GM19193 (cell line): ENCODE measurements around the gene APOB.

Source experiments
- POLR2A ChIP-seq: IDR thresholded peaks from 4 replicates; pipeline ENCODE4 v1.6.1; 2011; ENCODE audit not compliant: insufficient read depth, insufficient read length; ENCODE audit errors: extremely low read depth

The APOB gene

GRCh38 chr2:21008790-21009661 is 34.8 kb downstream of the APOB start:
- no peak for TF ChIP-seq POLR2A

DNA sequence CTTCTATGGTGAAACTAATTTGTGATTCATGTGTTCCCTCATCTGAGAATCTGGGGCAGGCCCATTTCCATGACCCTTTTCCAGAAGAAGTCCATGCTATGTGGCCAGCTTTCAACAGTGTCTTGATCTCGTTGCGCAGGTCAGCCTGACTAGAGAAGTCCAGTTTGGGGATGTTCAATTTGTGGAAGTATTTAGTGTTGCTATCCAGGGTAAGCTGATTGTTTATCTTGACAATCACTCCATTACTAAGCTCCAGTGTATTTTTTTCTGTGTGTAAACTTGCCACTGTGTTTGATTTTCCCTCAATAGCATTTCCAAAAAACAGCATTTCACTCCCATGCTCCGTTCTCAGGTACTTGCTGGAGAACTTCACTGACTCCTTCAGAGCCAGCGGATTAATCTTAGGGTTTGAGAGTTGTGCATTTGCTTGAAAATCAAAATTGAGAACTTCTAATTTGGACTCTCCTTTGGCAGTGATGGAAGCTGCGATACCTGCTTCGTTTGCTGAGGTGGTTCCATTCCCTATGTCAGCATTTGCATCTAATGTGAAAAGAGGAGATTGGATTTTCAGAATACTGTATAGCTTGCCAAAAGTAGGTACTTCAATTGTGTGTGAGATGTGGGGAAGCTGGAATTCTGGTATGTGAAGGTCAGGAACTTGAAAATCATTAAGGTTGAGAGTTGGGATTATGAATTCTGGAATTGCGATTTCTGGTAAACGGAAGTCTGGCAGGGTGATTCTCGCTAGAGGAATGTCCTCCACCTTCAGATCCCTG is 35.7 kb downstream of the APOB start:
- TF ChIP-seq POLR2A, result no peak

- no peak for TF ChIP-seq POLR2A
Observed at GRCh38 chr2:21007129-21008013, 36.5 kb downstream of the APOB start.

DNA sequence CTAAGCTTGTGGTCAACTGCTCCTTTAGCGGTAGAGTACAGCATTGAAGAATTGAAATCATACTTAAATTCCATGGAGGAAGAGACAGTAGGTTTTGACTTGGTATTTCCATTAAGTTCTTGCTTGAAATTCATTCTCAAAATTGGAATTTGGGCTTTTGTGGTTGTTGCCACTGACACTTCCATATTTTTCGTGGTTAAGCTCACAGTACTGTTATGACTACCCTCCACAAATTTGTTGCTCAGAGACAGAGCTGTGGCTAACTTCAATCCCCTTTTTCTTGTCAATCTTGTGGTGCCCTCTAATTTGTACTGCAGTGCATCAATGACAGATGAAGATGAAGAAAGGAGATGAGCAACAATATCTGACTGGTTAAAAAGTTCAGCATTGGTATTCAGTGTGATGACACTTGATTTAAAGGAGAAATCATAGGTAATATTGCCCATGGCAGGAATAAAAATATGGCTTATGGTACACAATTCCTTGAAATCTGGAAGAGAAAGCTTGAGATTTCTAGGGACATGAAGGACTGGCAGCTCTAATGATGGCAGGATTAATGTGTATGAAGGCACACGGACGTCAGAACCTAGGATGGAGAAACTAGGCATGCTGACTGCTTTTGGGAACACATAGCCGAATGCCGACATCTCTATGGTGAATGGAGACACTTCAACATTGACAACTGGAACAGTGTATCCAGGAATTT is 37.3 kb downstream of the APOB start:
- no peak for TF ChIP-seq POLR2A

GRCh38 chr2:21005700-21006422 is 38.0 kb downstream of the APOB start:
- TF ChIP-seq POLR2A, result no peak

DNA sequence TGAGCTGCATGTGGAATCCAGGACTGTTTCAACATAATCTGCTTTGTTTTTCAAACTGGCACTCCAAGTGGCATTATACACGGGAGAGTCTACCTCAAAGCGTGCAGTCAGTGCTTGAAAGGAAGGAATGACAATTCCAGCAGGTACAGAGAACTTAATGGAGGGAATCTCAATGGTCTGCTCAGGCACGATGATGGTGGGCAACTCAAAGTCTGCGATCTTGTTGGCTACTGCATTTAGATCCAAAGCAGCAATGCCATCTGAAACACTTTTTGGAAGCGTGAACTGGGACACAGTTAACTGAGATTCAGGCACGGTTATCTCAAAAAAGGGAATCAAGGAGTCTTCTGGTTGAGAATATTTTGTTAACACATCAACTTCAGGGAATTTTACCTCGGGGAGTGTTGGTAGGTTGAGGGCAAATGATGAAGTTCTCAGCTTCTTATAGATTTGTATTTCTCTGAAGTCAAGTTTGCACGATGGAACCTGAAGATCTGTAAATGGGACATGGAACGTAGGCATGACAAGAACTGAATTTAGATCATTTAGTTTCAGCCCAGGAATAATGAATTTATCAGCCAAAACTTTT is 38.7 kb downstream of the APOB start:
- no peak for TF ChIP-seq POLR2A

DNA sequence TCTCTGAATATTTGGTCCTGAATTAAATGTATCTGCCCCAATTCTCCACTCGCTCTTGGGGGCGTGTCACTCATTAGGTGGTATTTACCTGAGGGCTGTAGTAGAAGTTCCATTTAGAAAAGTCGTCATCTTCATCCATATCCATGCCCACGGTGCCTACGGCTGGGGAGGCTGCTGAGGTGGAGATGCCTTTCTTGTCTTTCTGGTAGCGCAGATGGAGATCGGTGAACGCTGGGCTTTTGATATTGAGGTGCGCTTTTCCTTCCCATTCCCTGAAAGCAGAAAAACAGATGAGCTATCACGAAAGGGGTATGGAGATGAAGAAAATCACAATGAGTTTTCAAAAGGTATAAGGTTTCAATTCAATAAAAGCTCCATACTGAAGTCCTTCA is 39.7 kb downstream of the APOB start:
- no peak for TF ChIP-seq POLR2A

GRCh38 chr2:21003572-21004180 is 40.2 kb downstream of the APOB start:
- no peak for TF ChIP-seq POLR2A

DNA sequence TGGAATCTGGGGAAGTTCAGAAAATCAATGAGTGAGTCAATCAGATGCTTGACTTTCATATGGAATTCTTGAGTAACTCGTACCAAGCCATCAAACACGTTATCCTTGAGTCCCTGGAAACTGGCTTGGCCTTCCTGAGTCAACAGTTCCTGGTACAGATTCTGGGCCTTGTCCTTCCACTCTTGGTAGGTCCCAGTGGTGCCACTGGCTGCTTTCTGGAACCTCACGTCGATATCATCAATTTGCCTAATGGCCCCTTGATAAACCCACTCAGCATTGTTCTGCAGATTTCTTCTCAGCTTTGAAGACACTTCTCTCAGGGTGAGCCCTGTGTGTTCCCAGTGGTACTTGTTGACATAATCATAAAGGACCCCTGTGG is 41.1 kb downstream of the APOB start:
- no peak for TF ChIP-seq POLR2A

- TF ChIP-seq POLR2A, result no peak
Observed at GRCh38 chr2:21001988-21002813, 41.7 kb downstream of the APOB start.

GRCh38 chr2:21001225-21001946 is 42.5 kb downstream of the APOB start:
- no peak for TF ChIP-seq POLR2A

DNA sequence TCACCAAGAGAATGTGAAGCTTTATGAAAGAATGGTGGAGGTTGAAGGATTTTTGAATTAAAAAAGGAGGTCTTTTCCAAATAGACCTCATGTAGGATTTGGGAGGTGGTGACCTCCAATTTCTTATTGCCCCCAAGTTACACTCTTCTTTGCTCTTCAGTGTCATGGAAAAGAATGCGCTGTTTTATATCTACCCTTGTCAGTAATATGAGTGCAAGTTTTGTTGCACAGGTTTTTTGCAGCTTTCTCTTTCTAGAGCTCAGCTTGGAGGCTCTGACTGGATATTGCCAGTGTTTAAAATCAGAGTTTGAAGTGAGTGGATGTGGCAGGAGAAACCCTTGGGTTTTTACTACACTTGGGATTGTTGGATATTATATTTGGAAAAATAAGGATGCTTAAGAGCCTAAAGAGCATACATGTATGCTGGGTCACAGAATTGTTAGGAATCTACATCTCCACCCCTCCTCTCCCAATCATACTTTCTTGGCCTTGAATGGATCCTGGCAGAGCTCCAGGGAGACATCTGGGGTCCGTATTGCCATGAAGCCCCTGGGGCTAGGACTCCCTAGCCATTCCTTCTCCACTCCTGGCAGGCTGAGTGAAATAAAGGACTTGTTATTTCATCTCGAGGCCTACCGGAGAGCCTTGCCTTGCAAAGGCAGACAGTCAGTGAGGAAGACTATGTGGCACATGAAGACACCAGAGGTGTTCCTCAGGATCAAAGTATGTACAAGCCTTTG is 43.8 kb downstream of the APOB start:
- TF ChIP-seq POLR2A, result no peak
